NCI-H524 (cell line): ENCODE results near the gene GFRA3.
"Not testable (repeated sequence)": the region's sequence is repeated elsewhere in the genome, so short reads cannot be mapped to it uniquely, and the experiment has no call there.

Experiments used
- DNase-seq, 2 experiments: peaks; one replicate each; lab custom pipeline; 2025; lab: John Stamatoyannopoulos, UW

The GFRA3 gene, protein sequence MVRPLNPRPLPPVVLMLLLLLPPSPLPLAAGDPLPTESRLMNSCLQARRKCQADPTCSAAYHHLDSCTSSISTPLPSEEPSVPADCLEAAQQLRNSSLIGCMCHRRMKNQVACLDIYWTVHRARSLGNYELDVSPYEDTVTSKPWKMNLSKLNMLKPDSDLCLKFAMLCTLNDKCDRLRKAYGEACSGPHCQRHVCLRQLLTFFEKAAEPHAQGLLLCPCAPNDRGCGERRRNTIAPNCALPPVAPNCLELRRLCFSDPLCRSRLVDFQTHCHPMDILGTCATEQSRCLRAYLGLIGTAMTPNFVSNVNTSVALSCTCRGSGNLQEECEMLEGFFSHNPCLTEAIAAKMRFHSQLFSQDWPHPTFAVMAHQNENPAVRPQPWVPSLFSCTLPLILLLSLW

GRCh38 chr5:138274189-138274853, at the start of gene GFRA3:
TSS of gene GFRA3 (minus strand) at chr5:138274621. CDS start at chr5:138274424, 197 bp downstream.
- DNase-seq: peak in 1 of 2 experiments; percentile 20

DNA sequence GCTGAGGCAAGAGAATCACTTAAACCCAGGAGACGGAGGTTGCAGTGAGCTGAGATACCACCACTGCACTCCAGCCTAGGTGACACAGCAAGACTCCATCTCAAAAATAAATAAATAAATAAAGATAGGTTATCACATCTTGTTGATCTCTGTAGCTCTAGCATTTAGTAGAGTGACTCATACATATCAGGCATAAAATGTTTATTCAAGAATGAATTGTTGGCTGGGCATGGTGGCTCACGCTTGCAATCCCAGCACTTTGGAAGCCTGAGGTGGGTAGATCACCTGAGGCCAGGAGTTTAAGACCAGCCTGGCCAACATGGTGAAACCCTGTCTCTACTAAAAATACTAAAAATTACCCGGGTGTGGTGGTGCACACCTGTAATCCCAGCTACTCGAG, 43.8 kb upstream of the GFRA3 start:
- DNase-seq: not testable (repeated sequence)

DNA sequence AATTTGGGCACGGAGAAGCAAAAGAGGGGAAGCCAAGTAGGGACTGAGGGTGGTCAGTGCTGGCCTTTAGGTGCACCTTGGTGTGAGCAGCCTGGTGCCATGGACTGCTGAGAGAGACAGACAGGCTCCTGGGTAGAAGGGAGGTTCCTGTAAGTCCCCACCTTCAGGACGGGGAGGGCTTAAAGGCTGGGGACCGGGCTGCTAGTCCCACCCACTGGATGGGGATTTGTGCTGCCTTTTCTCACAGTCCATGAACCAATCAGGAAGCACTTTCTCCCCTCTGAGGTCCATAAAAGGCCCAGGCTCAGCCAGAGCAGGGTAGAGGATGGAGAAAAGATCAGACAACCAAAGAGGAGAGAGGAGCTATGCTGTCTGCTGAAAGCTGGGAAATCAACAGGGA, 41.9 kb upstream of the GFRA3 start:
- DNase-seq: no peak

DNA sequence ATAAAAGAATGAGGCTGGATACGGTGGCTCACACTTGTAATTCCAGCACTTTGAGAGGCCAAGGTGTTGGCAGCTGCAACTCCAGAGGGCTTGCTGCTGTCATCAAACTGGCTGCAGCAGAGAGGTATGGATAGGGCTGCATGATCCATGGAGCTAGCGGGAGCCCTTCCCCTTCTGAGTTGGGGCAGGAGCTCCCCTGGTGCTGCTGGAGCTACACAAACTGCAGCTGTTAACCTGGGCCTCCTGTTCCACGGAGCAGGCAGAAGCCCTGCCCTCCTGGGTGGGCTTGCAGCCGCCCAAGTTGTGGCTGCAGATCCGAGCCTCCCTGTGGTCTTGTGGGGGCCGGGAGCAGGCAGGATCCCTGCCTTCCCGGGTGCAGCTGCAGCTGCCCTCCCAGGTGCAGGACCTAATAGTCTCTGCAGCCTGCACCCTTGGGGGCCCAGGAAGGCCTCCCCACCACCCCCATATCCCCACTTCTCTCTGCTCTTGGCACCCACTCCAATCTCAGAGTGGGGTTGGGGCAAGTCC, 41.4 kb upstream of the GFRA3 start:
- no peak for DNase-seq

DNA sequence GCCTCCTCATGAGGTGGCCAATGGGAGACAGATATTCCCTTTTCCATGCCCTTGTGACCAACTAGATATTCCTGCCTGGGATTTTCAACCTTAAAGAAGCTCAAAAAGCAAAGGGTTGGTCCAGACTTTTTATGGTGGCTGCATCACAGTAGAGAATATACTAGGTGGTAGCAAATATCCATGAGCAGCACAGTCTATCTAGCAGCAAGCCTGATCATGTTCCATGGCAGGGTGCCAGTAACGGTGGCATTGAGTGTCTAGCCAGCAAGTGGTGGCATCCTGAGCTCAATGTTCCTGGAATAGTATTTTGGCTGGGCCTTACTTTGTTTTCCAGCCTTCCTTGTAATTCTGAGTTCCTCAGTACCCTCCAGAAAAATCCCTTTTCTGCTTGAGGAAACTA, 31.4 kb upstream of the GFRA3 start:
- peak in 1 of 2 experiments; percentile 5 for DNase-seq

- DNase-seq: no peak
These were observed 29.0 kb upstream of the GFRA3 start for GRCh38 chr5:138303372-138303771.

DNA sequence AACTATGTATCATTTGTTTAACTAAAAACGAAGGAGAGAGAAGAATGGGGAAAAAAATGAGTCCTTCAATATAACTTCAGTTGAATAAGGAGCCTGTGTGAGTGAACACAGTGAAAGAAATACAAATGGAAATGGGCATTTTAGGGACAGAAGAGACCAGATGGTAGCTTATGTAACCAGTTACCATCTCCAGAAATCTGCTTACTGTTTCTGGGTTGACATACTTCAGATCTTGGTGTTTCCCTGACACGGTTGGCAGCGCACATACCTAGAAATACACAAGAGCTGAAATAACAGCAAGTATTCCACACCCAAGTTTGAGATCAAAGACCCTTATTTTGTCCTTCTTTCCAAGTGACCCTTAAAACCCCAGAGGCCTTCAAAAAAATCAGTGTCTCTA, 14.9 kb upstream of the GFRA3 start:
- DNase-seq: no peak

DNA sequence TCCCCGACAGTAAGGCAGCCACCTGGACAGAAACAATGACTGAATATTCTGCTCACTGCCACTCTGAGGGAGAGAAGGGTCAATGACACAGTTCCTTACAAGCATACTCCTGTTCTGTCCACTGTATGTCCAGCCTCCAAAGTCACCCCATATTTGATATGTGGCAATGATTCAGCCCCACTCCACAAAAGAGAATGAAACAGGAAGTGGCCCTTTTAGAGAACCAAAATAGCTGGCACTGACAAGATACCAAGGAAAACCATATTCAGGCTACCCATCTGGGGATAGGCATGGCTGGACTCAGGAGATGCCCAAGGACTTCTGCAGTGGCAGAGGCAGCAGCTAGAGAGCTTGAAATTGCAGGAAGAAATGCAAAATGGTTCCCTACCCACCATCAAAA, 12.8 kb upstream of the GFRA3 start:
- no peak for DNase-seq

- DNase-seq: peak; percentile 6 to 44
These were observed 8.7 kb upstream of the GFRA3 start for GRCh38 chr5:138282920-138283742.

DNA sequence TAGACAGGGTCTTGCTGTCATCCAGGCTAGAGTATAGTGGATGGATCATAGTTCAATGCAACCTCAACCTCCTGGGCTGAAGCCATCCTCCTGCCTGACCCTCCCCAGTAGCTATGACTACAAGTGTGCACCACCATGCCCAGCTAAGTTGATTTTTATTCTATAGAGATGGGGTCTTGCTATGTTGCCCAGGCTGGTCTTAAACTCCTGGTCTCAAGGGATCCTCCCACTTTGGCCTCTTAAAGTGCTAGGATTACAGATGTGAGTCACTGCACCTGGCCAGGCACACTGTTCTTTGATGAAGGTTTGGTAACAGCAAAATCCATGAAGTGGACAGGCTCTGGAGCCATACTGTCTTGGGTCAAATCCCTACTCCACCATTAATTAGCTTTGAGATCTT, 6.5 kb upstream of the GFRA3 start:
- DNase-seq: no peak

DNA sequence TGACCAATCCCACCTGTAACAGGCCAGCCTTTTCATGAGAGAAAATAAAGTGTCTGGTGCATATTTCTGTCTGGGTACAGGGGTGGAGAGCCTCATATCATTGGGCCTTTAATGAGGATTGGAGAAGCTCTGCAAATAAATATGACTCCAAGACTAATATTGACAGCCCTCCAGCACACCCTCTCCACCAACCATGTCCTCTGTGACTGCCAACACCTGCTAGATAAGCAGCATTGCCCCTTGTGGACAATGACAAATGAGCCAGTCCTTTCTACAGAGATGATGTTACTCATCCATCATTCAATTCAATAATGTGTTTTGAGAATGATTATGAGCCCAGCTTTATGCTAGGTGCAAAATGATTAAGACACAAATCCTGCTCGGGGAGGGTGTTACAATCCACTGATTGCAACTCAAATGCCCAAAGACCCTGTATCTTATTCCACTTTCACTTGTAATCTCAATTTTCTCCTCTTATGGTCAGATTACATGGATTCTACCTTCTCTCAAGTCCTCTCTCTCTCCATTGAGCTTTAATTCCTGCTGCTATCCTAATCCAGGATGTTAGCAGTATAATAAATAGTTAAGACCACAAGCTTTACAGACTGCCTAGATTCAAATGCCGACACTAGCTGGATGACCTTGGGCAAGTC, 2.1 kb upstream of the GFRA3 start:
- DNase-seq: no peak

DNA sequence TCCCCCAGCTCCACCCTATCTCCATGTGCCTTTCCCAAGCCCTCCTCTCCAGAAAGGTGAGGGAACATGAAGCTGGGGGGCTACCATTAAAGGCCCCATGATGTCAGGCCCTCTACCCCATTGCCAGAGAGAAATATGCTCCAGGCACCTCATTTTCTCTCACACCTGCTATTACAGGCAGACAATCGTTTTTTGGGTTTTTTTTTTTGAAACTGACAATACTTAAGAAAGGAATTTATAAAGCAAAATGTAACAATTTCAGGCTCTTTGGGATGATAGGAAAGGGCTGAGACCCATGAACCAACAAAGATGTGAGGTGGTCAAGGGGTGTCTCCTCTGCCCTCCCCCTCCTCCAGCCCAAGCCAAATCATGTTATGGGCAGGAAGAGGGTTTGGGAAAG, 1.5 kb upstream of the GFRA3 start:
- DNase-seq: no peak

DNA sequence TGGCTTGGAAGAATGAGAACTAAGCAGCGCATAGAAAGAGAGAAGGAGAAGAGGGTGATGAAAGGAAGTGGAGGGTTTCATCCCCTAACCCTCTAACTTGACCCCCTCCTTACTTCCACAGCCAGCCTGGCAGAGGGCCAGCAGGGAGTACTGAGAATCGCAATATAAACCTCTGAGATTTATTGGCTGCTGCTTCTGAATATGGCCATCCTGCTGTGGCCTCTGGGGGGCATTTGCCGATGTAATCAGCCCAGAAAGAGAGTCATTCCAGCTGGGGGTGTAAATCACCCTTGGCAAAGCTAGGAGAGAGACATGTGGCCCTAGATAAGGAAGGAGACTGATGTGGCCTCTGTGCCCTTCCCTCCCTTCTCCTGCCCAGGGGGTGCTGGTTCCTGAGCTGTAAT, 960 bp upstream of the GFRA3 start:
- DNase-seq: peak in 1 of 2 experiments; percentile 65

- DNase-seq: no peak
These were observed 610 bp downstream of the GFRA3 start for GRCh38 chr5:138273834-138274188.

- no peak for DNase-seq
These were observed 1.7 kb downstream of the GFRA3 start for GRCh38 chr5:138272681-138273080.

- DNase-seq: no peak
These were observed 3.1 kb downstream of the GFRA3 start for GRCh38 chr5:138271281-138271680.

GRCh38 chr5:138264183-138264582, 10.2 kb downstream of the GFRA3 start:
- no peak for DNase-seq

- DNase-seq: no peak
These were observed 10.8 kb downstream of the GFRA3 start for GRCh38 chr5:138263581-138263980.

- no peak for DNase-seq
These were observed 15.6 kb downstream of the GFRA3 start for GRCh38 chr5:138258704-138259292.

- no peak for DNase-seq
These were observed 16.8 kb downstream of the GFRA3 start for GRCh38 chr5:138257583-138257982.

GRCh38 chr5:138252944-138253343, 21.5 kb downstream of the GFRA3 start:
- DNase-seq: no peak

DNA sequence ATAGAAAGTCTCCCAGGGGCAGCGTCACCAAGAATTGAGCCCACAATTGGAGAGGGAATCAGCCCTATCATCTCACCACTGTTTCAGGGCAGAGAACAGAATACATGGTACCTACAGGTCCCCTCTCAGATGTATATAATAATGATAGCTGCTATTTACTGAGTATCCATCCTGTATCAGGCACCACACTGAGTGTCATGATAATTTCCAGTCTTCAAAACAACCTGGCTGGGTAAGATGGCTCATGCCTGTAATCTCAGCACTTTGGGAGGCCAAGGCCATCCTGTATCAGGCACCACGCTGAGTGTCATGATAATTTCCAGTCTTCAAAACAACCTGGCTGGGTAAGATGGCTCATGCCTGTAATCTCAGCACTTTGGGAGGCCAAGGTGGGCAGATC, 26.6 kb downstream of the GFRA3 start:
- not testable (repeated sequence) for DNase-seq
